HG03457 (cell line): Measurements from ENCODE around the gene LAIR1.
"Not testable (repeated sequence)": the region's sequence is repeated elsewhere in the genome, so short reads cannot be mapped to it uniquely, and the experiment has no call there.

ENCODE experiments used
- ATAC-seq: cut with Tn5 transposase; IDR thresholded peaks from one replicate; pipeline ENCODE4 v1.9.1; 2021; ENCODE audit warnings: moderate number of reproducible peaks; ENCODE audit not compliant: unreplicated experiment

Gene LAIR1

GRCh38 chr19:54343868-54344267, 20.9 kb downstream of the LAIR1 start:
- ATAC-seq = no peak

GRCh38 chr19:54341295-54341694, 23.4 kb downstream of the LAIR1 start:
- no peak for ATAC-seq

GRCh38 chr19:54339646-54340358, 24.9 kb downstream of the LAIR1 start:
- no peak for ATAC-seq

- ATAC-seq = no peak
Measured at GRCh38 chr19:54338521-54338920, 26.2 kb downstream of the LAIR1 start.

- ATAC-seq = no peak
Measured at GRCh38 chr19:54337858-54338230, 26.9 kb downstream of the LAIR1 start.

- no peak for ATAC-seq
Measured at GRCh38 chr19:54336893-54337857, 27.6 kb downstream of the LAIR1 start.

GRCh38 chr19:54335979-54336892, 28.5 kb downstream of the LAIR1 start:
- ATAC-seq = no peak

DNA sequence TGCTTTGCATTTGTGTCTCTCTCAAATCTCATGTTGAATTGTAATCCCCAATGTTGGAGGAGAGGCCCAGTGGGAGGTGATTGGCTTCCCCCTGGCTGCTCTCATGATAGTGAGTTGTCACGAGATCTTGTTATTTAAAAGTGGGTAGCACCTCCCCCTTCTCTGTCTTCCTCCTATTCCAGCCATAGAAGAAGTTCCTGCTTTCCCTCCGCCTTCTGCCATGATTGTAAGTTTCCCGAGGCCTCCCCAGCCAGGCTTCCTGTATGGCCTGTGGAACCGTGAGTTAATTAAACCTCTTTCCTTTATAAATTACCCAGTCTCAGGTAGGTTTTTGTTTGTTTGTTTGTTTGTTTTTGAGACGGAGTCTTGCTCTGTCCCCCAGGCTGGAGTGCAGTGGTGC, 29.6 kb downstream of the LAIR1 start:
- ATAC-seq = no peak

- ATAC-seq = no peak
Measured at GRCh38 chr19:54333586-54334298, 31.0 kb downstream of the LAIR1 start.

DNA sequence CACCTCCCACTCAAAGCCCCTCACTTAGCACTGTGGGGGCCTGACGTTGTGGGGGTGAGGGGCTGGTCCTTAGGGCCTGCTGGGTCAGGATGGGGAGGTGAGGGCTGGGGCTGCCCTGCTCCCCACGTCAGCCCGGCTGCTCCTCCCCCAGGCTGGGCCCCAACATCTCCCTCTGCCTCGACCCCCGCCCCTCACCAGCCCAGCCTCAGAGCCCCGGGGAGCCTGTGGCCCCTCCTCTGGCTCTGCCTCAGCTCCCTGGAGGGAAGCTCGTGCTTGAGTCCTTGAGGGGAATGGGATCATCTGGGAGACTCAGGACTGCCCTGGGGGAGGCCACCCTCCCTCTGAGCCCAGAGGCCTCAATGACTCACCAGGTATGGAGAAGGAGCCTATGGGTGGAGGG, 32.6 kb downstream of the LAIR1 start:
- ATAC-seq = no peak

DNA sequence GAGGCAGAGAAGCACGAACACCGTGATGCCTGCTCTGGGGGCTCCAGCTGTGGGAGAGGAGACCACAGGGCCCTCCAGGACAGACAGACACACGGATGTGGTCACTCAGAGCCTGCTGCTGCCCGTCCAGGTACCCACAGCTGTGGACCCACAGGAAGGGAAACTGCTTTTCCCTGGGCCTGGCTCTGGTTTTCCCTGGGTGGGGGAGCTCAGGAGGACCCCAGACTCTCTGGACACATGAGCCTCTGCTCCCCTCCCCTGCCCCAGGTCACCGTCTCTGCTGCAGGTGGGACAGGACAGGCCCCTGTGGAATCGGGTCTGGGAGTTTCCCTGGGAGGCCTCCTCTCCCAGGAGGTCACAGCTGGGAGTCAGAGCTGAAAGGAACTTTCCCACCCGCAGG, 33.1 kb downstream of the LAIR1 start:
- ATAC-seq = no peak

DNA sequence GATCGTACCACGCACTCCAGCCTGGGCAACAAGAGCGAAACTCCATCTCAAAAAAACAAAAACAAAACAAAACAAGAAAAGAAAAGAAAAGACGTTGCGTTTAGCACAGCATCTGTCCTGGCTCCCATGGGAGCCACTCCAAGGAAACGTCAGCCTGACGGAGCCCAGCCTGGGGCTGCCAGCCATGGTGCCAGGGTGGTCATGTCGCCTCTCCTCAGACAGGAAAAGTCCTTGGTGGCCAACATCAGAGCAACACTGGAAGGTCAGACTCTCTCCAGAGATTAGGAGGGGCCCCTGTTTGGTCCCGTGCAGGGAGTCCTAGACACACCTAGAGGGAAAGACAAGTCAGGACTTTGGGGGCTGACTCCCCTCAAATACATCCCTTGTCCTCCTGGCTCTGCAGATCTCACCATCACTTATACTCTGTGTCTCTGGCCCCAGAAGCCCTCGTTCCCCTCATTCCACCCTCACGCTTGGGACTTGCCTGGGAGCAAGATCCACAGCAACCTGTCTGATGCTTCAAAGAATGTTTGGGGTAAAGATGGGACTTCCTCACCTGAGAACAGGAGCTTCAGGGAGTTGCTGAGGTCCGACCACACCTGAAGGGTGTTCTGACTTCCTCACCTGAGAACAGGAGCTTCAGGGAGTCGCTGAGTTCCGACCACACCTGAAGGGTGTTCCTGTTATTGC, 35.1 kb downstream of the LAIR1 start:
- ATAC-seq = no peak

GRCh38 chr19:54328781-54329180, 36.0 kb downstream of the LAIR1 start:
- not testable (repeated sequence) for ATAC-seq

DNA sequence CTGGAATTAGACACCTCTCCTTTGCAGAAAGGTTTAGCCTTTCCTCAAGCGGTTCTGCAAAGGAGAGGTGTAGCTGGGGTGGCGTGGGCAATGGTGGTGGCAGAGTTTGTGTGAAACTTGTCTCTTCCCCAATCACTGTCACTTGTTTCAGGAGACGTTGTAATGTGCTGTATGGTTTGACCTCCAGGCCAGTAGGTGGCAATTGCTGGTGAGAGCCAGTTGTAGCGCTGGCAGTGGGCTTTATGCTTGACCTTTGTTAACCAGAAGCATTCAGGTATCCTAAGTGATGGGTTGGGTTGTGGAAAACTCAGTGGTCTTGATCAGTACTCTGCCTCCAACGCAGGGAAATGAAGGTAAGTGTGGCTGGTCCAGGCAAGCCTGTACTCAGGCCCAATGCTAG, 39.1 kb downstream of the LAIR1 start:
- no peak for ATAC-seq

- ATAC-seq = no peak
Measured at GRCh38 chr19:54325194-54325621, 39.5 kb downstream of the LAIR1 start.

DNA sequence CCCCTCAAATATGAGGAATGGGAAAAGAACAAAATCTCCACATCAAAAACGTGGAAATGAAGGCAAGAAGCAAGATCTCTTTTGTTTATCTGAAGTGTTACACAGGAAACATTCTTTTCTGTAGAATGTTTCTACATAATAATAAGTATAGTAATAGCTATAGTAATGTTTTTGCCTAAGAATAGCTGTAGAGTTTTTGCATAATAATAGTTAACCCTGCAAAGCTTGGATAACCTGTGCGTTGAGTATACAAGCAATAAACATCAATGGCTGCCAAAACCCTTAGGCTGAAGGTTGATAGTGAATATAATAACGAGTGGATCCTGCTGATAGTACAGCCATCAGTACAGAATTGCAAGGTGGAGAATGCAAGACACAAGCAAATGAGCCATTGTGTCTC, 40.7 kb downstream of the LAIR1 start:
- no peak for ATAC-seq

GRCh38 chr19:54322934-54323333, 41.8 kb downstream of the LAIR1 start:
- not testable (repeated sequence) for ATAC-seq

DNA sequence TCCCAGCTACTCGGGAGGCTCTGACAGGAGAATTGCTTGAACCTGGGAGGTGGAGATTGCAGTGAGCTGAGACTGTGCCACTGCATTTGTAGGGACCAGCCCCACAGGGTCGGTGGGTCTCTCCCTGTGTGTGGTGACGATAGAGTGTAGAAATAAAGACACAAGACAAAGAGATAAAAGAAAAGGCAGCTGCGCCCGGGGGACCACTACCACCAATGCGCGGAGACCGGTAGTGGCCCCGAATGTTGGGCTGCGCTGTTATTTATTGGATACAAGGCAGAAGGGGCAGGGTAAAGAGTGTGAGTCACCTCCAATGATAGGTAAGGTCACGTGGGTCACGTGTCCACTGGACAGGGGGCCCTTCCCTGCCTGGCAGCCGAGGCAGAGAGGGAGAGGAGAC, 42.4 kb downstream of the LAIR1 start:
- ATAC-seq = not testable (repeated sequence)

DNA sequence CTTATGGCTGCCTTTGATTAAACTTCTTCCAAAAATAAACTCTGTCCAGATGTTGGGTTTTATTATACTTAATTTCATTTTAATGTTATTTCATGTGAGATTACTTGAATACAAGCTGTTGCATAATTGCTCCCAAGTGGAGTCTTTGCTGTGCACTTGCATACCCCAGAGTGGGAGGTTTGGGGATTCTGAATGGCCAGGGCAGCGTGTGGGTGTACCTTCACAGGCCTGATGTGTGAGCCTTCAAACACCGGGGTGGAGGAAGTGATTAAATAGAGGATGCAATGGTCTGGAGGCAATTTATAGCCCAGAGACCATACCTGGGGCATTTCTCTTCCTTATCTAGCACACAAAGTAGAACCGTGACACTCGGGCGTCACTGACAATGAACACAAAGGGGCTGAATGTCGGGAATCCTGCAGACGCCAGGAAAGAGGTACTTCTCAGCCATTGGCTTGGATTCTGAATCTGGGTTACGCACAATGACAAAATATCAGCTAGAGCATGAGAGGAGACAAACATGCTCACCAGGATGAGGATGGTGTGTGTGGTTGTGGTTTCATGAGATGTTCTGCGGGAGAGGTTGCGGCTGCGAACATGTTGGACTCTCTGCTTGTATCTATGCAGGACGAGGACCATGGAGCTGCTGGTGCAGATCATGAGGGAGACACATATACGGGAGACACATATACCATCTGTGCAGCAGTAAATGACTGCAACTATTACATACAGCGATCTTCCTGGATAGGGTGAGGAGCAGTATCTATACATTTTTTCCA, 44.6 kb downstream of the LAIR1 start:
- no peak for ATAC-seq
